Measurements from ENCODE around the gene RPL23.

Gene RPL23

GRCh38 chr17:38875477-38876075 is 22.1 kb upstream of the RPL23 start:
- no peak for TF ChIP-seq POLR2A (IDR thresholded peaks at IDR 0.05; ENCODE audit: low read depth, low read length)
- FAIRE-seq (no peak), DNase-seq (ENCODE audit: insufficient read length, low spot score) (no peak)

- TF ChIP-seq POLR2A (IDR thresholded peaks at IDR 0.05; ENCODE audit: low read depth, low read length) = no peak
- FAIRE-seq (no peak), DNase-seq (ENCODE audit: insufficient read length, low spot score) (no peak)
Observed at GRCh38 chr17:38874505-38875400, 21.2 kb upstream of the RPL23 start.

- FAIRE-seq (no peak), DNase-seq (ENCODE audit: insufficient read length, low spot score) (peak; percentile 75)
- no peak for TF ChIP-seq POLR2A (IDR thresholded peaks at IDR 0.05; ENCODE audit: low read depth, low read length)
Observed at GRCh38 chr17:38873640-38874380, 20.3 kb upstream of the RPL23 start.

- FAIRE-seq (no peak), DNase-seq (ENCODE audit: insufficient read length, low spot score) (no peak)
- no peak for TF ChIP-seq POLR2A (IDR thresholded peaks at IDR 0.05; ENCODE audit: low read depth, low read length)
Observed at GRCh38 chr17:38872671-38873385, 19.3 kb upstream of the RPL23 start.

GRCh38 chr17:38872027-38872511 is 18.5 kb upstream of the RPL23 start:
- no peak for TF ChIP-seq POLR2A (IDR thresholded peaks at IDR 0.05; ENCODE audit: low read depth, low read length)
- FAIRE-seq (no peak), DNase-seq (ENCODE audit: insufficient read length, low spot score) (no peak)

GRCh38 chr17:38871247-38872015 is 17.9 kb upstream of the RPL23 start:
- DNase-seq (ENCODE audit: insufficient read length, low spot score) (no peak), FAIRE-seq (no peak)
- TF ChIP-seq POLR2A (IDR thresholded peaks at IDR 0.05; ENCODE audit: low read depth, low read length) = peak; percentile 16; the same call in 1 of the 2 replicates

GRCh38 chr17:38870259-38871165 is 17.0 kb upstream of the RPL23 start:
- DNase-seq (ENCODE audit: insufficient read length, low spot score) (no peak), FAIRE-seq (no peak)
- TF ChIP-seq POLR2A (IDR thresholded peaks at IDR 0.05; ENCODE audit: low read depth, low read length) = peak; percentile 66

GRCh38 chr17:38869526-38870258 is 16.2 kb upstream of the RPL23 start, which contains the start of gene LASP1:
LASP1 (plus strand) TSS chr17:38870058; CDS start chr17:38870190, 132 bp downstream.
- FAIRE-seq = no peak
- no peak for DNase-seq (ENCODE audit: insufficient read length, low spot score)

GRCh38 chr17:38868817-38869525 is 15.4 kb upstream of the RPL23 start:
- FAIRE-seq = no peak
- peak; percentile 37; the same call in 1 of the 2 replicates for TF ChIP-seq POLR2A (IDR thresholded peaks at IDR 0.05; ENCODE audit: low read depth, low read length)
- no peak for DNase-seq (ENCODE audit: insufficient read length, low spot score)

More at GRCh38 chr17:38869526-38870258, 16.2 kb upstream of the RPL23 start, which contains the start of gene LASP1:
- peak; percentile 98 for TF ChIP-seq POLR2A (IDR thresholded peaks at IDR 0.05; ENCODE audit: low read depth, low read length)

GRCh38 chr17:38867968-38868816 is 14.7 kb upstream of the RPL23 start:
- DNase-seq (ENCODE audit: insufficient read length, low spot score) (no peak), FAIRE-seq (no peak)
- no peak for TF ChIP-seq POLR2A (IDR thresholded peaks at IDR 0.05; ENCODE audit: low read depth, low read length)
